ENCODE results near the gene GSS.

GRCh38 chr20:34979366-34980153 is 24.0 kb upstream of the GSS start:
- no peak for TF ChIP-seq CTCF (IDR thresholded peaks at IDR 0.05)
- TF ChIP-seq POLR2A (IDR thresholded peaks at IDR 0.05): no peak
- TF ChIP-seq EP300 (IDR thresholded peaks at IDR 0.05): no peak
